Transverse colon (tissue), 4 donors: ENCODE results near the gene TSPYL4. TPM values are rescaled to one million over a fixed set of nuclear protein-coding genes. Genes with fewer than 3 reads are reported as not detected.
A peak's percentile ranks its signal among the peaks of the same experiment; 100 is the strongest.

ENCODE experiments used
- DNase-seq: peaks from one replicate; pipeline ENCODE4 v3.0.0-alpha.2; 2019
- H3K27ac ChIP-seq, 4 donors: fragments of 200-600 bp; sonication (generic); 2 replicates each; pipeline ENCODE4 v1.5.1; 2016 to 2018; ENCODE audit warnings: inconsistent platforms in 4 of 4
- H3K27me3 ChIP-seq: fragments of 200-600 bp; sonication (generic); 2 replicates; pipeline ENCODE4 v1.5.1; 2017; ENCODE audit warnings: inconsistent platforms
- H3K36me3 ChIP-seq, 4 donors: fragments of 200-600 bp; sonication (generic); 2 replicates each; pipeline ENCODE4 v1.5.1; 2017 to 2019; ENCODE audit warnings: inconsistent platforms in 4 of 4
- H3K4me1 ChIP-seq, 4 donors: fragments of 200-600 bp; sonication (generic); 2 replicates each; pipeline ENCODE4 v1.5.1; 2017 to 2020; ENCODE audit warnings: inconsistent platforms in 4 of 4
- H3K4me3 ChIP-seq, 4 donors: fragments of 200-600 bp; sonication (generic); 1 replicate in 1 of 4; 2 replicates in 3 of 4; pipeline versions ENCODE4 v1.5.1 to v1.6.1; 2017 to 2019; ENCODE audit warnings: inconsistent platforms in 4 of 4
- H3K9me3 ChIP-seq, 2 donors: fragments of 200-600 bp; sonication (generic); 2 replicates each; pipeline ENCODE4 v1.5.1; 2017 to 2019; ENCODE audit warnings: inconsistent platforms in 2 of 2
- EP300 ChIP-seq: sonication (generic); formaldehyde crosslinking; IDR thresholded peaks from one replicate; pipeline ENCODE4 v1.6.1; 2017; ENCODE audit warnings: antibody characterized with exemption, low read depth
- POLR2A ChIP-seq: fragments of 450-650 bp; IDR thresholded peaks from one replicate; pipeline ENCODE4 v1.6.1; 2016; ENCODE audit warnings: antibody characterized with exemption, mild to moderate bottlenecking, moderate library complexity
- POLR2AphosphoS5 ChIP-seq, 3 donors: sonication (generic); formaldehyde crosslinking; IDR thresholded peaks; one replicate each; pipeline ENCODE4 v1.6.1; 2016; ENCODE audit warnings: antibody characterized with exemption in 3 of 3
- WGBS, 2 donors: methylation state at CpG; one replicate each; pipeline ENCODE4 v1.1.5; 2018; ENCODE audit warnings: low coverage in 1 of 2; 5-methylcytosine and 5-hydroxymethylcytosine counted together
- in situ Hi-C, 4 donors: fragments of 200-750 bp; cut with MboI; loops; one replicate each; pipeline versions ENCODE4 v1.15.0 to v1.15.1; 2017; ENCODE audit warnings: low sequenced_read_pairs in 3 of 4, low pct_ligation_motif_present in 1 of 4, low pct_unique_long_range_greater_than_20kb in 1 of 4
- intact Hi-C: fragments of 100-400 bp; cut with DNase I; formaldehyde crosslinking; loops from one replicate; pipeline ENCODE4 v1.15.1; 2023; ENCODE audit warnings: low total_unique reads
- total RNA-seq, 4 donors: library from RNA; depleted of rRNA; stranded (reverse); fragments of >200 nt; gene quantifications; one replicate each; pipeline ENCODE4 v1.1.0, GENCODE V29; 2016
- TF ChIP-seq, protein P1 (sequence below), 5 experiments: fragments of 200-600 bp in 3 of 5; fragments of 450-650 bp in 2 of 5; sonication (generic) in 3 of 5; IDR thresholded peaks; 1 replicate in 2 of 5; 2 replicates in 3 of 5; pipeline ENCODE4 v1.5.1; 2016 to 2017; ENCODE audit warnings: antibody characterized with exemption in 5 of 5, inconsistent platforms in 3 of 5, mild to moderate bottlenecking in 2 of 5, moderate library complexity in 1 of 5

Gene TSPYL4
- total RNA-seq, 4 donors from 2014 or later: 3.0 to 7.8 (median 6.4) TPM

DNA sequence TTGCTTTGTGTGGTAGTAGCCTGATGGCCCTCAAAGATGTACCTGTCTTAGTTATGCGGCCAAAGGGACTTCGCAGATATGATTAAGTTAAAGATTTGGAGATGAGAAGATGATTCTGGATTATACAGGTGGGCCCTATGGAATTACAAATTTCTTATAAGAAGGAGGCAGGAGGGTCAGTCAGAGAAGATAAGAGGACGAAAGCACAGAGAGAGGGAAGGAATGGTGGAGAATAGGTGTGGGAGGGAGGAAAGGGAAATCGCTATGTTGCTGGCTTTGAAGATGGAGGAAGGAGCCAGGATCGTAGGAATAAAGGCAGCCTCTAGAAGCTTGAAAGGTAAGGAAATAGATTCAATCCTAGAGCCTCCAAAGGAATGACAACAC, 27.1 kb upstream of the TSPYL4 start:
- Histone ChIP-seq H3K4me3 (no peak overlapping the region), H3K4me1 (peaks cover 3 to 37% (median 32%) of the 10 kb centered on the region in 4 donors), H3K27me3 (no peaks in the 10 kb centered on the region), H3K9me3 (no peaks in the 10 kb centered on the region), H3K36me3 (no peaks in the 10 kb centered on the region), H3K27ac (peak overlapping the region in 3 of 4 donors; percentile 96 to 99 (median 98))
- no peak for DNase-seq
- no peak for TF ChIP-seq EP300
- TF ChIP-seq, protein P1, sequence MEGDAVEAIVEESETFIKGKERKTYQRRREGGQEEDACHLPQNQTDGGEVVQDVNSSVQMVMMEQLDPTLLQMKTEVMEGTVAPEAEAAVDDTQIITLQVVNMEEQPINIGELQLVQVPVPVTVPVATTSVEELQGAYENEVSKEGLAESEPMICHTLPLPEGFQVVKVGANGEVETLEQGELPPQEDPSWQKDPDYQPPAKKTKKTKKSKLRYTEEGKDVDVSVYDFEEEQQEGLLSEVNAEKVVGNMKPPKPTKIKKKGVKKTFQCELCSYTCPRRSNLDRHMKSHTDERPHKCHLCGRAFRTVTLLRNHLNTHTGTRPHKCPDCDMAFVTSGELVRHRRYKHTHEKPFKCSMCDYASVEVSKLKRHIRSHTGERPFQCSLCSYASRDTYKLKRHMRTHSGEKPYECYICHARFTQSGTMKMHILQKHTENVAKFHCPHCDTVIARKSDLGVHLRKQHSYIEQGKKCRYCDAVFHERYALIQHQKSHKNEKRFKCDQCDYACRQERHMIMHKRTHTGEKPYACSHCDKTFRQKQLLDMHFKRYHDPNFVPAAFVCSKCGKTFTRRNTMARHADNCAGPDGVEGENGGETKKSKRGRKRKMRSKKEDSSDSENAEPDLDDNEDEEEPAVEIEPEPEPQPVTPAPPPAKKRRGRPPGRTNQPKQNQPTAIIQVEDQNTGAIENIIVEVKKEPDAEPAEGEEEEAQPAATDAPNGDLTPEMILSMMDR (IDR thresholded peaks at IDR 0.05): no peak
- no peak for TF ChIP-seq POLR2A
- TF ChIP-seq POLR2AphosphoS5 (IDR thresholded peaks at IDR 0.05): no peak
- in situ Hi-C loops: loop anchor here in 2 of 4 donors (10.0 to 25.0 kb wide), 3 partner anchors 131 to 381 kb away; partner anchors contain the start of gene ZUP1 (in 1 of the 2)
- intact Hi-C loops: loop anchor here (10.0 kb wide), 1 partner anchor 254 kb away; no protein-coding TSS in a partner anchor
- WGBS, 2 donors: 88 to 90% methylated on average over 5 of the region's 5 CpGs

DNA sequence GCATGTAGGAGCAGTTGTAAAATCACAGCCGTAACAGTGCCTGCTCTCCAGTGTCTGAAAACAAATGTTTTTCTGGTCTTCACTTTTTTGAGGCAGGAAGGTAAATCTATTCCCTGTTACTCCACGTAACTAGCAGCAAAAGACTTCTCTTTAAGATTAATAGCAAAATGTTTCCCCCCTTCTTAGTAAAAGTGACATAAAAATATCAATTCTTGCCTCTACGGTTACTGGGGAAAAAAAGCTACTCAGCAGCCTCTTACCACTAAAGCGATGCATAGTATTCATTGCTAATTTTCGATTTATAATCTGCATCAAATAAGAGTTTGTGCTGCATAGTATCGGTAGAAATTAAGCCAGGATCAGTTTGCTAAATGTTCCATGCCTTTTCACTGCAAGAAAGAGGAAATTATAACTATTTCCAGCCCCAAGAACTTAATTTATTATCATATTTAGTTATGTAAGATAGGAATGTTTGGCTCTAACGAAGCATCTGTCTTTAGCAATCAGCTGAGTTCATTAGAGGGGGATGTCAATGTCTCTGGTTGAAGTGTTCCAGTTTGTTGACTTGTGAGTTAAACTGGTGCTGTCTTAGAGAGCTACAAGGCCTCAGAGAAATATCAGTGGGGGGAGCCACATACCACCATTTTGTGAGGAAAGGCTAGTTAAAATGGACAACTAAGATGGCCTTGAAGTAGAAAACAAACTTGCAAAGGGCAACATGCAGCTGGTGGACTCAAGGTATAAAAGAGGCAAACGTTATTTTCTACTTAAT, 26.5 kb upstream of the TSPYL4 start:
- no peak for DNase-seq
- 9 to 10% methylated on average over 7 to 8 of the region's 8 CpGs for WGBS, 2 donors
- in situ Hi-C loops: loop anchor here in 2 of 4 donors (10.0 to 25.0 kb wide), 3 partner anchors 132 to 382 kb away; partner anchors contain the start of gene ZUP1 (in 1 of the 2)
- H3K36me3 ChIP-seq: no peaks in the 10 kb centered on the region
- no peaks in the 10 kb centered on the region for H3K9me3 ChIP-seq
- no peak for TF ChIP-seq POLR2A
- no peak for TF ChIP-seq POLR2AphosphoS5 (IDR thresholded peaks at IDR 0.05)
- TF ChIP-seq, protein P1 (IDR thresholded peaks at IDR 0.05): no peak
- TF ChIP-seq EP300: no peak
- peak overlapping the region; percentile 49 to 86 (median 81) for H3K4me3 ChIP-seq
- peaks cover 3 to 42% (median 35%) of the 10 kb centered on the region in 4 donors for H3K4me1 ChIP-seq
- intact Hi-C loops: loop anchor here (10.0 kb wide), 1 partner anchor 254 kb away; no protein-coding TSS in a partner anchor
- peak overlapping the region; percentile 96 to 99 (median 98) for H3K27ac ChIP-seq
- no peaks in the 10 kb centered on the region for H3K27me3 ChIP-seq

DNA sequence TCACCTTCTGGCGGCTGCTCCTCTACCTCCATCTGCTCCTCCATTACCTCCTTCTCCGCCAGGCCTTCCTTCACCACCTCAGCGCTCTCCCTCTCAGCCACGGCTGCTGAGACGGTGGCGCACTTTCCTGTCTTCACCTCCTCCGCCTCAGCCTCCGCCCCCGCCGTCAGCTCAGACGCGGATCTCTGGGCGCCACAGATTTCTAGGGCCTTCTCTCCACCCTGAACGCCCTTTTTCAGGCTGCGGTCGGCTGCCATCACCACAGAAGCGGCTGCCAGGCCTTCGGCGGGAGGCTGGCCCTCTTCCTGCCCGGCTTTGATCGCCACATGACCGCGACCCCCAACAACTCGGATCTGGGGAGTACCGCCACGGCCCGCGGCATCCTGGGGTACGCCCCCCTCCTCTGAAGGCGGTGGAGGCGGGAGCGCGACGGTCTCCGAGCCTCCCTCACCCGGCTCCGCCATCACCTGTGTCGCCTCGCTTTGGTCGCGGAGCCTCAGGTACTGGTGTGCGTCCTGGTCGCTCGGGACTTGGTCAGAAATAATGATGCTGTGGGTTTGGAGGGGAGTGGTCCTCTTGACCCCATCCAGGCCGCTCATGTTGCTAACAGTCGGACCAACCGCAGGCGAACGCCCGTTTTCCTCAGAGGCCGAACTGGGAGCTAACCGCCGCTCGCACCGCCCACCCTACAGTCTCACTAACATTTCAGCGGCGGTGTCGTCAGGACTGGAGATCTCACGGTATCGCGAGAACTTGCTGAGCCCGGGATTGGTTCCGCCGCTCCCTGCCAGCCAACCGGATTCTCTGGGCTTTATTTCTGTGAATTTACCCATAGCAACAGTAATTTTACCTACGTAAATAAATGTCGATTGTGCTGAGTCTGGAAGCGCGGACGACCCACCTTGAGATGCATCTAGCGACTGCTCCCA, 25.6 kb upstream of the TSPYL4 start, which contains the start of gene TSPYL1:
Gene TSPYL1, minus strand, starts transcription at position 699 of the 929 bp plus-strand sequence. Its CDS starts 100 bp downstream, at position 599.
- Histone ChIP-seq H3K27me3 (no peaks in the 10 kb centered on the region), H3K4me1 (peaks cover 3 to 51% (median 39%) of the 10 kb centered on the region in 4 donors), H3K27ac (peak within 1 kb of the TSS; percentile 96 to 99 (median 98)), H3K9me3 (no peaks in the 10 kb centered on the region), H3K36me3 (no peaks in the 10 kb centered on the region), H3K4me3 (peak within 1 kb of the TSS; percentile 49 to 86 (median 81))
- peak; percentile 97 for DNase-seq
- in situ Hi-C loops: loop anchor here in 3 of 4 donors (10.0 to 25.0 kb wide), 3 partner anchors 133 to 383 kb away; partner anchors contain the start of gene ZUP1 (in 1 of the 3)
- TF ChIP-seq, protein P1 (IDR thresholded peaks at IDR 0.05): no peak
- TF ChIP-seq POLR2AphosphoS5 (IDR thresholded peaks at IDR 0.05) (peak; percentile 99), POLR2A (peak; percentile 98)
- intact Hi-C loops: loop anchor here (10.0 kb wide), 1 partner anchor 255 kb away; no protein-coding TSS in a partner anchor
- WGBS, 2 donors: 0 to 2% methylated on average over 1 to 61 of the region's 71 CpGs
